Endothelial cell of umbilical vein (primary cell): Measurements from ENCODE around the gene PSORS1C1. TPM values are rescaled to one million over a fixed set of nuclear protein-coding genes. Genes with fewer than 3 reads are reported as not detected.

Source experiments
- BruUV-seq: library from RNA; stranded (reverse); fragments of 400-500 nt; replicated peaks from 2 replicates; lab custom pipeline; 2021; lab: Mats Ljungman, UMichigan
- CTCF ChIA-PET: fragments of 300-600, 350-600 bp; sonication (Branson Sonifier 250); formaldehyde crosslinking; loops from one replicate; lab custom pipeline; 2021; ENCODE audit warnings: antibody characterized with exemption, inconsistent platforms; lab: Charles Lee
- POLR2A ChIA-PET: fragments of 300-600, 350-600 bp; sonication (Branson Sonifier 250); formaldehyde crosslinking; loops from one replicate; lab custom pipeline; 2021; ENCODE audit warnings: antibody characterized with exemption, inconsistent platforms; lab: Charles Lee
- DNase-seq: peaks from one replicate; pipeline ENCODE4 v3.0.0-alpha.2; 2011; ENCODE audit warnings: low read depth, low spot score
- FAIRE-seq: peaks from 2 replicates; lab custom pipeline; 2011; peaks lifted over from hg19 to GRCh38; lab: Jason Lieb, UNC
- H2AFZ ChIP-seq: 2 replicates; pipeline ENCODE4 v1.6.0; 2012; ENCODE audit warnings: low read depth, low read length, control low read depth, inconsistent platforms
- H3K27ac ChIP-seq: 2 replicates; pipeline ENCODE4 v1.5.1; 2011; ENCODE audit warnings: low read depth, mild to moderate bottlenecking, control low read depth, low read length, moderate library complexity; ENCODE audit not compliant: insufficient read depth
- H3K27me3 ChIP-seq, 2 experiments: 2 replicates each; pipeline versions ENCODE4 v1.6.0 to v1.6.1; 2011; ENCODE audit warnings: low read length in 2 of 2, mixed read lengths in 1 of 2; ENCODE audit not compliant: control insufficient read depth in 2 of 2, insufficient read depth in 2 of 2
- H3K36me3 ChIP-seq, 2 experiments: 2 replicates in 1 of 2; 3 replicates in 1 of 2; pipeline ENCODE4 v1.5.1; 2011; ENCODE audit warnings: low read length in 2 of 2, mild to moderate bottlenecking in 1 of 2, moderate library complexity in 1 of 2; ENCODE audit not compliant: control insufficient read depth in 2 of 2, insufficient read depth in 2 of 2; ENCODE audit errors: extremely low read depth in 1 of 2
- H3K4me1 ChIP-seq: 3 replicates; pipeline ENCODE4 v1.5.1; 2011; ENCODE audit warnings: mild to moderate bottlenecking, low read length; ENCODE audit not compliant: control insufficient read depth, insufficient read depth; ENCODE audit errors: extremely low read depth
- H3K4me2 ChIP-seq: 2 replicates; pipeline ENCODE4 v1.6.1; 2011; ENCODE audit warnings: low read length, control low read depth, mixed read lengths; ENCODE audit not compliant: insufficient read depth
- H3K4me3 ChIP-seq, 3 experiments: fragments of 200-600 bp in 1 of 3; sonication (generic), shearing (Covaris generic) in 1 of 3; replicated peaks in 1 of 3; 2 replicates each; pipeline ENCODE4 v1.5.1; 2011 to 2016; ENCODE audit warnings: control low read depth in 3 of 3, low read length in 3 of 3, mild to moderate bottlenecking in 2 of 3, inconsistent platforms in 1 of 3, low read depth in 1 of 3, moderate library complexity in 1 of 3; ENCODE audit not compliant: insufficient read depth in 1 of 3
- H3K79me2 ChIP-seq: 2 replicates; pipeline ENCODE4 v1.6.0; 2012; ENCODE audit warnings: low read length, inconsistent platforms; ENCODE audit not compliant: control insufficient read depth, insufficient read depth
- H3K9ac ChIP-seq: replicated peaks from 2 replicates; pipeline ENCODE3; 2011; ENCODE audit warnings: low read length, control low read depth; ENCODE audit not compliant: insufficient read depth; ENCODE audit errors: extremely low read depth
- H3K9me1 ChIP-seq: replicated peaks from 3 replicates; pipeline ENCODE4 v1.6.0; 2011; ENCODE audit warnings: mild to moderate bottlenecking, low read length; ENCODE audit not compliant: control insufficient read depth, insufficient read depth; ENCODE audit errors: extremely low read depth
- H3K9me3 ChIP-seq: replicated peaks from 2 replicates; pipeline ENCODE4 v1.5.1; 2012; ENCODE audit warnings: low read length, inconsistent platforms; ENCODE audit not compliant: control insufficient read depth, insufficient read depth
- H4K20me1 ChIP-seq: replicated peaks from 2 replicates; pipeline ENCODE3; 2011; ENCODE audit warnings: mild to moderate bottlenecking, low read length; ENCODE audit not compliant: control insufficient read depth, insufficient read depth; ENCODE audit errors: extremely low read depth
- CTCF ChIP-seq, 2 donors: IDR thresholded peaks; 1 replicate in 1 of 2; 2 replicates in 1 of 2; pipeline ENCODE4 v1.5.1; 2011; ENCODE audit warnings: low read length in 2 of 2, mild to moderate bottlenecking in 2 of 2, moderate library complexity in 2 of 2, control low read depth in 1 of 2, inconsistent platforms in 1 of 2, low read depth in 1 of 2; ENCODE audit not compliant: insufficient read depth in 1 of 2; ENCODE audit errors: extremely low read depth in 1 of 2
- EZH2 ChIP-seq: IDR thresholded peaks from 2 replicates; pipeline ENCODE4 v1.6.1; 2012; ENCODE audit warnings: borderline replicate concordance, low read depth, mild to moderate bottlenecking, moderate library complexity, low read length, inconsistent platforms; ENCODE audit not compliant: severe bottlenecking
- FOS ChIP-seq: IDR thresholded peaks from 2 replicates; pipeline ENCODE4 v1.6.1; 2011; ENCODE audit warnings: mild to moderate bottlenecking, low read length, moderate library complexity, borderline replicate concordance; ENCODE audit not compliant: insufficient read depth
- GATA2 ChIP-seq: IDR thresholded peaks from 2 replicates; pipeline ENCODE4 v1.7.0; 2011; ENCODE audit warnings: low read depth, mild to moderate bottlenecking, moderate library complexity, mixed read lengths, low read length; ENCODE audit not compliant: insufficient read length, insufficient read depth
- JUN ChIP-seq: IDR thresholded peaks from 2 replicates; pipeline ENCODE4 v1.6.1; 2011; ENCODE audit warnings: borderline replicate concordance, low read depth; ENCODE audit not compliant: insufficient read length, insufficient read depth
- MAX ChIP-seq: IDR thresholded peaks from 2 replicates; pipeline ENCODE4 v1.6.1; 2011; ENCODE audit not compliant: insufficient read depth, insufficient read length
- MYC ChIP-seq: IDR thresholded peaks from one replicate; pipeline ENCODE4 v1.6.1; 2011; ENCODE audit warnings: mild to moderate bottlenecking, low read depth, low read length
- POLR2A ChIP-seq: IDR thresholded peaks from 2 replicates; pipeline ENCODE4 v1.6.1; 2012; ENCODE audit warnings: low read depth, mild to moderate bottlenecking, control low read depth, low read length
- POLR2AphosphoS5 ChIP-seq: IDR thresholded peaks from 2 replicates; pipeline ENCODE4 v1.6.1; 2012; ENCODE audit warnings: low read depth, mild to moderate bottlenecking, control low read depth, low read length, moderate library complexity; ENCODE audit not compliant: insufficient read depth
- dilution Hi-C: fragments of 300-500 bp; cut with MboI; formaldehyde crosslinking; loops from one replicate; pipeline ENCODE4 v1.15.0; 2019; ENCODE audit warnings: low sequenced_read_pairs; ENCODE audit not compliant: extremely low pct_ligation_motif_present
- intact Hi-C: fragments of 100-400 bp; cut with micrococcal nuclease; formaldehyde crosslinking; loops from one replicate; pipeline ENCODE4 v1.10.0; 2022
- polyA plus RNA-seq, 4 experiments: library from polyadenylated mRNA; depleted of rRNA in 3 of 4; stranded (reverse) in 3 of 4; unstranded in 1 of 4; fragments of >200 nt; gene quantifications; 2 replicates each; pipeline versions ENCODE4 v1.2.1 to v1.2.3, GENCODE V29; 2011 to 2012; ENCODE audit warnings: missing spikeins in 1 of 4
- total RNA-seq: library from RNA; stranded (reverse); gene quantifications from 2 replicates; pipeline ENCODE4 v1.2.3, GENCODE V29; 2021

The PSORS1C1 gene
- total and polyA plus RNA-seq, 2 donors (not counting 3 experiments of a cell fraction or from before 2014, with no cell fraction given), result 1.1 to 13.2 TPM

GRCh38 chr6:31096656-31097055 is 17.9 kb upstream of the PSORS1C1 start:
- POLR2A ChIA-PET, result no interaction called here
- no TSS peak for BruUV-seq
- dilution Hi-C loops, result no loop called here

GRCh38 chr6:31098449-31098938 is 16.1 kb upstream of the PSORS1C1 start:
- Histone ChIP-seq H3K27ac (no peak overlapping the region), H3K4me3 (no peak overlapping the region), H2AFZ (no peak overlapping the region), H3K4me1 (peaks cover 33% of the 10 kb centered on the region), H3K36me3 (no peaks in the 10 kb centered on the region), H3K9me1 (no peaks in the 10 kb centered on the region), H3K9ac (no peak overlapping the region), H3K27me3 (no peaks in the 10 kb centered on the region), H3K9me3 (no peaks in the 10 kb centered on the region), H3K79me2 (no peaks in the 10 kb centered on the region), H4K20me1 (no peaks in the 10 kb centered on the region), H3K4me2 (no peak overlapping the region)
- no peak for FAIRE-seq
- TF ChIP-seq JUN (no peak), MYC (no peak), POLR2A (no peak), EZH2 (no peak), MAX (no peak), CTCF (IDR thresholded peaks at IDR 0.05; ENCODE audit: extremely low read depth in 1 of 2, insufficient read depth in 1 of 2, low read depth in 1 of 2, low read length in 2 of 2) (no peak), POLR2AphosphoS5 (no peak), FOS (no peak), GATA2 (no peak)
- intact Hi-C loops (no loop called here), dilution Hi-C loops (no loop called here)
- POLR2A ChIA-PET, result no interaction called here
- DNase-seq, result no peak
- CTCF ChIA-PET, result interaction anchor here (0.7 to 1.3 kb wide), 2 partner anchors 11 to 16 kb away, joined by 3 to 6 read pairs; partner anchors contain the start of gene PSORS1C1
- BruUV-seq, result no TSS peak

More at GRCh38 chr6:31096656-31097055, 17.9 kb upstream of the PSORS1C1 start:
- CTCF ChIA-PET, result interaction anchor here (0.8 to 6.3 kb wide), 4 partner anchors 9 to 274 kb away, joined by 3 to 45 read pairs (median 14); partner anchors contain the start of gene PSORS1C1
- FAIRE-seq, result no peak
- no peak overlapping the region for H2AFZ ChIP-seq
- TF ChIP-seq MAX (no peak), POLR2A (no peak), GATA2 (no peak), EZH2 (no peak), POLR2AphosphoS5 (no peak), JUN (no peak), MYC (no peak)
- H3K9me1 ChIP-seq, result no peaks in the 10 kb centered on the region
- no peaks in the 10 kb centered on the region for H4K20me1 ChIP-seq
- no peaks in the 10 kb centered on the region for H3K27me3 ChIP-seq
- no peaks in the 10 kb centered on the region for H3K9me3 ChIP-seq
- H3K4me3 ChIP-seq, result no peak overlapping the region
- no peak overlapping the region for H3K27ac ChIP-seq
- H3K36me3 ChIP-seq, result no peaks in the 10 kb centered on the region
- H3K4me1 ChIP-seq, result peaks cover 41% of the 10 kb centered on the region
- intact Hi-C loops, result loop anchor here (2.0 kb wide), 1 partner anchor 26 kb away; no protein-coding TSS in a partner anchor
- H3K4me2 ChIP-seq, result no peak overlapping the region
- no peaks in the 10 kb centered on the region for H3K79me2 ChIP-seq
- H3K9ac ChIP-seq, result no peak overlapping the region
- DNase-seq, result no peak
